ENCODE measurements around the gene OR51B4.
"Not testable (repeated sequence)": the region's sequence is repeated elsewhere in the genome, so short reads cannot be mapped to it uniquely, and the experiment has no call there.

GRCh38 chr11:5313326-5314023, 11.7 kb upstream of the OR51B4 start:
- not testable (repeated sequence) for TF ChIP-seq RFX1 (IDR thresholded peaks at IDR 0.05); ZNF296 (CRISPR knock-in tag; conservative IDR thresholded peaks at IDR 0.05); ZHX2 (IDR thresholded peaks at IDR 0.05; ENCODE audit: low read depth); ZHX2 (CRISPR knock-in tag; IDR thresholded peaks at IDR 0.05; ENCODE audit: borderline replicate concordance); ZSCAN5A (CRISPR knock-in tag; IDR thresholded peaks at IDR 0.05; ENCODE audit: borderline replicate concordance); CTCF (CRISPR knock-in tag; IDR thresholded peaks at IDR 0.05); ZBTB21 (CRISPR knock-in tag; IDR thresholded peaks at IDR 0.05); ZNF329 (CRISPR knock-in tag; IDR thresholded peaks at IDR 0.05; ENCODE audit: low read depth)

Data from HepG2 (cell line).